Stomach smooth muscle (tissue), 2 donors: ENCODE data around the gene RGS3.

ENCODE experiments used
- H3K27ac ChIP-seq: one replicate; pipeline ENCODE4 v1.7.0; 2013; ENCODE audit warnings: mild to moderate bottlenecking, low read length, inconsistent platforms
- H3K27me3 ChIP-seq, 2 donors: one replicate each; pipeline ENCODE4 v1.7.0; 2013; ENCODE audit warnings: low read length in 2 of 2; ENCODE audit not compliant: insufficient read depth in 2 of 2, control insufficient read depth in 1 of 2
- H3K36me3 ChIP-seq, 2 donors: one replicate each; pipeline ENCODE4 v1.7.0; 2013; ENCODE audit warnings: low read length in 2 of 2; ENCODE audit not compliant: control insufficient read depth in 2 of 2, insufficient read depth in 2 of 2
- H3K4me1 ChIP-seq: one replicate; pipeline ENCODE4 v1.7.0; 2013; ENCODE audit warnings: low read length; ENCODE audit not compliant: control insufficient read depth, insufficient read depth
- H3K4me3 ChIP-seq, 2 donors: one replicate each; pipeline ENCODE4 v1.7.0; 2013; ENCODE audit warnings: low read length in 2 of 2
- H3K9ac ChIP-seq, 2 donors: one replicate each; pipeline ENCODE4 v1.7.0; 2013; ENCODE audit warnings: low read length in 2 of 2, mild to moderate bottlenecking in 1 of 2
- H3K9me3 ChIP-seq, 2 donors: one replicate each; pipeline ENCODE4 v1.7.0; 2013; ENCODE audit warnings: low read length in 2 of 2; ENCODE audit not compliant: control insufficient read depth in 2 of 2
- donor health status: healthy.
- donor health status: Pancreatic carcinoma.

The RGS3 gene

DNA sequence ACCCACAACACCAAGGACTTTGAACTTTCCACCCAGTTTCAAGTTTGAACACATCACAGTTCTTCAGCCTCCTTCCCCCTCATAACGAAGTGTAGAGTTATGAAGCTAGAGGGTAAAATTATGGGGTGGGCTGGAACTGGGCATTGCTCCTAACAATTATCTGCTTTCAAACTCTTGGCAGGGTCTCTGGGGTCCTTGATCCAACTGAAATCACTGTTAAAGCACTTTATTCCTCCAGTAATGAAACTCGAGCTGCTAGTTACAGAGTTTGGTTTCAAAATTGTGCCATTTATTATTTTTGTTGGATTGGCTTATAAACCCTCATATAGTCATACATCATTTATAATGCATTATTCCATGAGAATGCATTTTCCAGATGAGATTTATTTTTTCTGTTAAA lies 158.5 kb downstream of the RGS3 start:
- no peaks in the 10 kb centered on the region for H3K9me3 ChIP-seq
- no peak overlapping the region for H3K9ac ChIP-seq
- H3K27me3 ChIP-seq: no peaks in the 10 kb centered on the region
- H3K4me3 ChIP-seq: no peak overlapping the region
- peaks cover 39% of the 10 kb centered on the region for H3K4me1 ChIP-seq
- peak overlapping the region; percentile 81 for H3K27ac ChIP-seq
- H3K36me3 ChIP-seq: no peaks in the 10 kb centered on the region

DNA sequence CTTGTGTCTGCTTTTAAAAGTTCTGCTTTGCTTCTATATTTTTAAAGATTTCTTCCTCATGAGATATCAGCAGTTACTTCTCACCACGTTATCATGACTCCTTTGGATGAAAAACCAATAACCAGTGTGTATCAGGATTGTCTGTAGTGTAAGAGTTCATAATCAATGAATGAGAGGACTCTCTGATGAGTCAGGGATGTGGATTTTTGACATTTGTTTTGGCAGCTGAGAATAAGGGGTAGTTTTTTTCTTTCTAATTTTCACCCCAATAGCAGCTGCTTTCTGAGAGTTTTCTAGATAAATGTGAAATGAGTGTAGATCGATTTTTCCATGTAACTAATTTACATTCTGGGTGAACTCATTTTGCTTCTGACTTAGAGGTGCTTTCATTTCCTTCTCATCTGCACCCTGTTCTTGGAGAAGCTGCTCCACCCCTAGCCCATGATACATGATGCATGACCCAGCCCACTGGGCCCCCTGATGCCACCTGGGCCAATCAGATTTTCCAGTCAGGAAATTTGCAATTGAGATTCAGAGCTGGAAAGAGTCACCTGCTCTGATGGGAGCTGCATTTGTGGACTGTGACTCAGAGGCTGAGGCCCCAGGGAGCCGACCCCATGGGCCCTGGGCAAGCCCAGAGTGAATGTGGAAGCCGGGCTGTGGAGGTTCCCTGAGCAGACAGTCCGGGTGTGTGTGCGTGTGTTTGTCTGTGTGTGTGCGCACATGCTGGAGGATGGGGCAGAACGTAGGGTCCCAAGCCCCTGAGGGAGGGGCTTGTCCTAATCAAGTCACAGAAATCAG lies 159.3 kb downstream of the RGS3 start:
- H3K9me3 ChIP-seq: no peaks in the 10 kb centered on the region
- no peaks in the 10 kb centered on the region for H3K27me3 ChIP-seq
- H3K36me3 ChIP-seq: no peaks in the 10 kb centered on the region
- H3K4me3 ChIP-seq: no peak overlapping the region
- peaks cover 38% of the 10 kb centered on the region for H3K4me1 ChIP-seq
- no peak overlapping the region for H3K27ac ChIP-seq
- H3K9ac ChIP-seq: no peak overlapping the region

DNA sequence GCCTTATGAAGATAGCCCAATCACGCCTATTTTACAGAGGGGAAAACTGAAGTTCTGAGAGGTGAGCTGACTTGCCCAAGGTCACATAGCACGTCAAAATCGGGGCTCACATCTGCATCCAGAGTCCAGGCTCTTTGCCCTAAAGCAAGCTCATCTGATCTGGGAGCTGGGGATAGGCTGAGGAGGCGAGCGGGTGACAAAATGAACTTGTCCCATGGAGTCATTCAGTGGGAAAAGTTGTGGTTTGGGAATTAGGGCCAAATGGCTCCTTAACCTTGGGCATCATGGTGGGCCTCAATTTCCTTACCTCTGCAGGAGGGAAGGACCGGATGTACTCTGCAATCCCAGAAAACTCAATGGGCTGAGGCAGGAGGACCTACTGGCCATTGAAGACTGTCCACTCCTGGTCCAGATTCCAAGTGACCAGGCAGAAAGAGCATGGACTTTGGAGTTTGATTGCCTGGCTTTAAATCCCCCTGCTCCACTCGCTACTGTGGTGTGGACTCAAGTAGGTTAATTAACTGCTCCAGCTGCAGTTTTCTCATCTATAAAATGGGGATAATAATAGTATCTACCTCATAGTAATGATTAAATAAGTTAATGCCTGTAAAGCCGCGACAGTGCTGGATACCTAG lies 160.4 kb downstream of the RGS3 start:
- H3K4me3 ChIP-seq: no peak overlapping the region
- no peaks in the 10 kb centered on the region for H3K9me3 ChIP-seq
- no peaks in the 10 kb centered on the region for H3K27me3 ChIP-seq
- peaks cover 38% of the 10 kb centered on the region for H3K4me1 ChIP-seq
- H3K9ac ChIP-seq: no peak overlapping the region
- H3K36me3 ChIP-seq: no peaks in the 10 kb centered on the region
- H3K27ac ChIP-seq: no peak overlapping the region

DNA sequence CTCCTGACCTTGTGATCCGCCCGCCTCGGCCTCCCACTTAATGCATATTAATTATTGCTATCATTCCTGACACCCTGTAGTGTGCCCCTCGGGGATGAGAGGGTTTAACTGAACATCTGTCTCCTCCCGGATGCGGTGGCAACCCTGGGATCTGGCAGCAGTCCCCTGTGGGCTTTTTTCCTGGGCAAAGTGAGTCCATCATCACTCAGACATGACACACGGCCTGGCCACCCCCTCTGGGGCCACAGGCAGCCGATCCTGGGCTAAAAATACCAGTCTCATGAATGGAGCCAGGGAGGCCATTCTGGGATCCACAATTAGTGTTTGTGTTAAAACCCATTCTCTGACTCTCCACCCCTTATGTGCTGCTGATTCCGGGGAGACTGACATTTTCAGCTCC lies 161.2 kb downstream of the RGS3 start:
- Histone ChIP-seq H3K27ac (no peak overlapping the region), H3K27me3 (no peaks in the 10 kb centered on the region), H3K4me1 (peaks cover 35% of the 10 kb centered on the region), H3K4me3 (no peak overlapping the region), H3K9me3 (no peaks in the 10 kb centered on the region), H3K9ac (no peak overlapping the region), H3K36me3 (no peaks in the 10 kb centered on the region)

DNA sequence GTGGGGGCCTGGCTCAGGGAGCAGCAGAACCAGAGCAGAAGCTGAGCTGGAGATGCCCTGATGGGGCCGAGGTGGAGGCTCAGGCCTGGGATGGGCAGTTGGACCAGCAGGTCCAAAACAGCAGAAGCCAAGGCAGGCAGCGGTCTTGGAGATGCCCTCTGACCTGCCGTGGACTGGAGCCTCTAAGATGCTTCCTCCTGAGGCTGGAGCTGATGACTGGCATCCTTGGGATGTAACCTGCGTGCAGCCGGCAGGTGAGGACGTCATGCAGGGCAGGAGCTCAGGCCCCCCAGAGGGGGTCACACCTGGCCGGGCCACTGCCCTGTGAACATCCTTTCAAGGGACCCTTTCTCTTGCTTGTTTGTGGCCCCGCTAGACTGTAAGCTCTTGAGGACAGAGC lies 162.0 kb downstream of the RGS3 start:
- no peak overlapping the region for H3K9ac ChIP-seq
- H3K27me3 ChIP-seq: no peaks in the 10 kb centered on the region
- no peak overlapping the region for H3K27ac ChIP-seq
- no peak overlapping the region for H3K4me3 ChIP-seq
- H3K9me3 ChIP-seq: no peaks in the 10 kb centered on the region
- H3K4me1 ChIP-seq: peaks cover 28% of the 10 kb centered on the region
- H3K36me3 ChIP-seq: no peaks in the 10 kb centered on the region

DNA sequence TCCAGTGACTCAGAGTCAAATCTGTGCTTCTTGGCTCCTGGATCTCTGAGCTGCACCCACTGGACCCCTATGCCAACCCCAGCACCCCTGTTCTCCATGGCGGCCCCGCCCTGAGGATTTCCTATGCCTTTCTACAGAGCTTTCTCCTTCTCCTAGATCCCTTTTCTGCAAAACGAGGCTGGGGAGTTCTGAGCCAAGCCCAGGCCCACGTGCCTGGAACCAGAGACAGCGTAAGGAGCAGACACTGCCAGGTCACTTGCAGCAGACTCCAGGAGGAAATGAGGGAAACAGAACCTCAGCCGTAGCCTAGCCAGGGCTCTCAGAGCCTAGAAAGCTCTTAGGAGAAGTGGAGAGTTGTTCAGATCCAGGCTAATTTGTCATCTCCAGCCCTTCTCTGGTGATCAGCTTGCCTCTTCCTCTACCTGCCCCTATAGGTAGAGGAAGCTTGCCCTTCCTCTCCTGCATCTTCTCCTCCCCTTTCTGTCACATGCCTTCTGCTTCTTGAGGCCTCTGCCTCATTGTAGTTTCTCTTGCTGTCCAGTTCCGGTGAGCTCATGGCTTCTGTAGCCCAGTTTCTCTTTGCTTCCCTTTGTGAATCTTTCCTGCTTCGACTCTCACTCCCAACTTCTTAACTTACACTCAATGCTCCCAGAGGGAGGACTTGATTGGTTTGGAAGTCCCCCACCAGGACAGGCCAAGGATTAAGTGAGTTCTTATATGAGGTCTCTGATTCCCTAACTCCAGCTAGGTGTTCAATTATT lies 163.4 kb downstream of the RGS3 start:
- Histone ChIP-seq H3K4me3 (no peak overlapping the region), H3K27ac (peak overlapping the region; percentile 41), H3K27me3 (no peaks in the 10 kb centered on the region), H3K4me1 (peaks cover 19% of the 10 kb centered on the region), H3K36me3 (no peaks in the 10 kb centered on the region), H3K9ac (peak overlapping the region in 1 of 2 donors; percentile 42), H3K9me3 (no peaks in the 10 kb centered on the region)

DNA sequence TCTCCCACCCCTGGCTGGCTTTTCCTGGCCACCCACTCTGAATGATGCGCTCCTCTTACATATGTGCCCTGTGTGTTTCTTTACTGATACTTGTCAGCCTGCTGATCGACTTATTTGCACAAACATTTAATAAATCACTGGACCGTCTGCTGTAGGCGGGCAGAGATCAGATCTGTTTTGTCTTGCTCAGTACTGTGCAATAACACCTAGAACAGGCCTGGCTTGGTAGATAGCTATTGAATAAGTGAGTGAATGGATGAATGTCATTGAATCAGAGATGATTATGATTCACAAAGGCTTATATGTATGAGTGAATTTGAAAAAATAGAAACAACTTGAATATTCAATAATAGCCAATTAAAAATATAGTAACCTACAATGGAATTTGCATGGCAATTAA lies 165.1 kb downstream of the RGS3 start:
- no peak overlapping the region for H3K27ac ChIP-seq
- no peaks in the 10 kb centered on the region for H3K27me3 ChIP-seq
- H3K36me3 ChIP-seq: no peaks in the 10 kb centered on the region
- H3K4me1 ChIP-seq: peaks cover 20% of the 10 kb centered on the region
- H3K9me3 ChIP-seq: no peaks in the 10 kb centered on the region
- no peak overlapping the region for H3K4me3 ChIP-seq
- no peak overlapping the region for H3K9ac ChIP-seq

DNA sequence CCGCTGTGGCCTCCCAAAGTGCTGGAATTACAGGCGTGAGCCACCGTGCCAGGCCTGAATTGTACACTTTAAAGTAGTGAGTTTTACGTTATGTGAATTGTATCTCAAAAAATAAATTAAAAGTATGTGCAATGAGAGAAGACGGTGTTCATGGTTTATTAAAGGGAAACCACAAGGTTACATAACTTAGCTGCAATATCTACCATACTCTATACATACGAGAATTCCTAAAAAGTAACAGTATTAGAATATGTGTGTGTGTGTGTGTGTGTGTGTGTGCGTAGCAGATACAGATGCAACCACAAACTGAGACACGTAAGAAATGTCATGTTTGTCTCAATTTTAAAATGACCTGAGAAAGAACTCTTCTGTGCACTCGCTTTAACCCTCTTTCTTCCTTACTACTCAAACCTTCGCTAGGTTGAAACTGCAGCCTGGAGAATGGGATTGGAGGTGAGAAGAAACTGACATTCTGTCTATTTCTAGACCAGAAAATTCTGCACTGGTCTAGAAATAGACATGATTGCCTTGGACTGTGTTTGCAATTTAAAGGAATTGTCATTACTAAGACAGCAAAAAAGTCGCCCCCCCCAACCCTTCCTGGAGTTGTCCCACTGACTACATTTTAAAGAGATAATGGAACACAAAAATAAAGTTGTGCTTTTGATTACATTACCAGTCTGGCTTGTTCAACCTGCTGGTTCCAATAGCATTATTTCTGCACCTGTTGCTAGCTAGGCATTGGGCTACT lies 167.0 kb downstream of the RGS3 start:
- H3K9me3 ChIP-seq: no peaks in the 10 kb centered on the region
- H3K4me3 ChIP-seq: no peak overlapping the region
- H3K4me1 ChIP-seq: peaks cover 19% of the 10 kb centered on the region
- no peaks in the 10 kb centered on the region for H3K36me3 ChIP-seq
- H3K9ac ChIP-seq: no peak overlapping the region
- H3K27me3 ChIP-seq: no peaks in the 10 kb centered on the region
- no peak overlapping the region for H3K27ac ChIP-seq

DNA sequence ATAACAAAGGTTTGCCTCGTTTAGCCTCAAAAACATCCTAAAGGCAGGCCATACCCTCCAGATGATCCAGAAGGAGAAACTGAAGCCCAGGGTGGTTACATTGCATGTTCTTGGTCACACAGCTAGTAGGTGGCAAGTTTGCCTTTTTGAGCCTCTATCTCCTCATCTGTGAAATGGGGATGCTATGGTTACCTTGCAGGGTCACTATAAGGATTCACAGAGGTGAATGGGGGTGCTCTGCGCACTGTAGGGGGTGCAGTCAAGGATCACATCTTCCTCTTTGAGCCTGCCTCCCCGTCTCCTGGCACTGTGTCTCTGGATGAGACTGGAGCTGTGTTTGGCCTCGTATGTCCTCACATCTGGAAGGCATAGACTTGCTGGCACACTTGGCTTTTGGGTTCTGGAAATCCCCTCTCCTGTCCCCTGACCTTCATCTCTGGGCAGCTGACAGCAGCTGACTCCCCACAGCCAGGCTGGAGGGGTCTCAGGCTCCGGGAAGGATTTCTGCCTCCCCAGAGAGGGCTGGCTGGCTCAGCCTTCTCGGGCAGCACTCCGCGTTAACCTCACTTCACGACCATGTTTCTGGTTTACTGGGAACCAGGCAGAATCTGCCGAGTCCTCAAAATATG lies 167.7 kb downstream of the RGS3 start:
- Histone ChIP-seq H3K27me3 (no peaks in the 10 kb centered on the region), H3K9me3 (no peaks in the 10 kb centered on the region), H3K9ac (no peak overlapping the region), H3K27ac (no peak overlapping the region), H3K4me1 (peaks cover 19% of the 10 kb centered on the region), H3K36me3 (no peaks in the 10 kb centered on the region), H3K4me3 (no peak overlapping the region)
